ENCODE data around the gene CAPN6.

Gene CAPN6, protein sequence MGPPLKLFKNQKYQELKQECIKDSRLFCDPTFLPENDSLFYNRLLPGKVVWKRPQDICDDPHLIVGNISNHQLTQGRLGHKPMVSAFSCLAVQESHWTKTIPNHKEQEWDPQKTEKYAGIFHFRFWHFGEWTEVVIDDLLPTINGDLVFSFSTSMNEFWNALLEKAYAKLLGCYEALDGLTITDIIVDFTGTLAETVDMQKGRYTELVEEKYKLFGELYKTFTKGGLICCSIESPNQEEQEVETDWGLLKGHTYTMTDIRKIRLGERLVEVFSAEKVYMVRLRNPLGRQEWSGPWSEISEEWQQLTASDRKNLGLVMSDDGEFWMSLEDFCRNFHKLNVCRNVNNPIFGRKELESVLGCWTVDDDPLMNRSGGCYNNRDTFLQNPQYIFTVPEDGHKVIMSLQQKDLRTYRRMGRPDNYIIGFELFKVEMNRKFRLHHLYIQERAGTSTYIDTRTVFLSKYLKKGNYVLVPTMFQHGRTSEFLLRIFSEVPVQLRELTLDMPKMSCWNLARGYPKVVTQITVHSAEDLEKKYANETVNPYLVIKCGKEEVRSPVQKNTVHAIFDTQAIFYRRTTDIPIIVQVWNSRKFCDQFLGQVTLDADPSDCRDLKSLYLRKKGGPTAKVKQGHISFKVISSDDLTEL

DNA sequence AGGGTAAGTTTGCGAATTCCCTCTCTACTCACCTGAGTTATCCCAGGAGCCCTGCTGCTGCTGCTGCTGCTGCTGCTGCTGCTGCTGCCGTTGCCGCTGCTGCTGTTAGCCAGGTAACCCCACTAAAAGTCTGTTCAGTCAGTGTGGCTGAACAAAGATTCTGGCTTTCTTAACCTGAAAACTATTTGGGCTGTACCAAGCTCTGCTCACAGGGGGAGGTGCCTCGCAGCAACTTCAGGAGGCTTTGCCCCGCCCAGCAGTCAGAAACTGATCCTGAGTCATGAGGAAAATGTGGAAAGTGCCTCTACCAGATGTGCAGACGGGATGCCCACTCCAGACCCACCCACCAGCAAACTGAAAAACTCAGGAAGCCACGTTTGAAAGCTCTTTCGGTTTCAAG is at the start of gene CAPN6:
Gene CAPN6 (minus strand): TSS at position 145 of the 400 bp plus-strand sequence. CDS start 6,547 bp downstream, outside the sequence.
- DNase-seq (ENCODE audit: low spot score), result no peak

DNA sequence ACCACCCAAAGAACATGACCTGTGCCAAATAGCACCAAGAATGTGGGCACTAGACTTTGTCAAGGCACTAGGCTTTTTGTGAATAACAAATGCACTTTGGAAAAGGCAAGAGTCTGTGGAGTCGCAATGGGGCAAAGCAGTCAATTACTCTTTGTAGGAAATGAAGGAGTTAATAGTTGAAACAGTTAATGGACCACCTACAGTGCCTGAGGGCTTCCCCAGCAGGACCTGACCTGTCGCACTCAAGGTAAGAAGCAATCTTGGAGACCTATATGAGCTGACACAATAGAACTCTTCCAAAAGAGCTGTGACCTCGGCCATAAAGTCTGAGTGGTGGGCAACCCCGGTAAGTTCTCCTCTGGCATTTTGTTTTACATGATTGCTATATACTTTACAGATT is 49.2 kb upstream of the CAPN6 start:
- no peak for DNase-seq (ENCODE audit: low spot score)

DNA sequence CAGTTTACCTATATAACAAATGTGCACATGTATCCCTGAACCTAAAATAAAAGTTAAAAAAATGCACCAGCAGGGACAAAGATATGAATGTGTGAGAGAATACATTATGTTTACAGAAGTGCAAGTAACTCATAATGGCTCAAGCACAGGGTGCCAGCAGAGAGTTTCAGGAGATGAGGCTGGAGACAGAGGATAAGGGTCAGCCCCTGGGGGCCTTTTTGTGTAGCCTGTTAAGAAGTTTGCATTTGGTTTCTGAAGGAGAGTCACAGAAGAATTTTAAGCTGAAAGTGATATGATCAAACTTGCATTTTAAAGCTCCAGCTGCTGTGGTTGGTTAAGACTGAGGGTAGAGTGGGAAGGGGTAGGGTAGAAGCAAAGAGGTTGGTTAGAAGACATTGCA is 48.6 kb upstream of the CAPN6 start:
- no peak for DNase-seq (ENCODE audit: low spot score)

DNA sequence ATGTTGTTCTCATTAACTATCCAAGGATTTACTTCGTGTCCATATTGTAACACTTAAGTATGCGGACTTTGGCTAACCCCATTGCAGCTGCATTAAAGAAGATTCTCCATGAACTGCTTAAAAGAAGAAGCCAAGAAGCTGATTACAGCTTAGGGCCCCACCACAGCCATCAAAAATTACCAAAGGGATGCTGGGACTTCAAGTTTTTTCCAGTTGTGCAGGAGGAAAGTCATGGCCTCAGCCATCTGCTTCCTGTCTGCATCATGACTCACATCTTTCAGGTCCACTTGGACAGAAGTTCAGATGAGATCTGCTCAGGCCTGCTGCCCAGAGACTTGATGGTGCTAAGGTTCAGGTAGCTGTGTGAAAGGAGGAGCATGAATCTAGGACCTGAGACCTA is 38.8 kb upstream of the CAPN6 start:
- no peak for DNase-seq (ENCODE audit: low spot score)

DNA sequence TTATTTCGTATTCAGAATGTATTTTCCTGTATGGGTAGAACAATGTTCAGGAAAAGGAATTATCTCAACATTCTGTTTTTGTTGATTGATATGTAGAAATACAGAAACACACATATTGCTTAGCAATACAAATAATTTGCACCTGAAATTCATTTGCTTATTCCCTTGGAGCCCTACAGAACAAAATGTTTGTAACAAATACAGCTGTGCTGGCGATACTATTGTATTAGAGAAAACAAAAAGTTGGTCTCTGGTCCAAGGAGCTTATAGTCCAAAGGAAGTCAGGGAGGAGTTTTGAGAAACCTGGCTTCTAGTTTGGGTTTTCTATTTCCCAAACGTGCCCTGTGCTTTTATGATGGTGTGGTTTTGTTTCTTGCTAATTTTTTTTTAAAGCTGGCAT is 37.8 kb upstream of the CAPN6 start:
- DNase-seq (ENCODE audit: low spot score), result no peak

DNA sequence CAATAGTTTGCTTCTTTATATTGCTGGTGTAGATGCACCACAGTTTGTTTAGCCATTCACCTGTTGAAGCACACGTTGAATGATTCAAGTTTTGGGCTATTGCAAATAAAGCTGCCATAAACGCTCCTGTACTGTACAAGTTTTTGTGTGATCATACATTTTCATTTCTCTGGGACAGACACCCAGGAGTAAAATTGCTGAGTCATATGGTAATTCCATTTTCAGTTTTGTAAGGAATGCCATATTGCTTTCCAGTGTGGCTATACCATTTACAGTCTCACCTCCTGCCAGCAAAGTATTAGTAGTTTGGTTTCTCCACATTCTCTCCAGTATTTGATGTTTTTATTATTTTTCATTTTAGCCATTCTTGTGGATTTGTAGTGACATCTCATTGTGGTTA is 32.0 kb upstream of the CAPN6 start:
- no peak for DNase-seq (ENCODE audit: low spot score)

DNA sequence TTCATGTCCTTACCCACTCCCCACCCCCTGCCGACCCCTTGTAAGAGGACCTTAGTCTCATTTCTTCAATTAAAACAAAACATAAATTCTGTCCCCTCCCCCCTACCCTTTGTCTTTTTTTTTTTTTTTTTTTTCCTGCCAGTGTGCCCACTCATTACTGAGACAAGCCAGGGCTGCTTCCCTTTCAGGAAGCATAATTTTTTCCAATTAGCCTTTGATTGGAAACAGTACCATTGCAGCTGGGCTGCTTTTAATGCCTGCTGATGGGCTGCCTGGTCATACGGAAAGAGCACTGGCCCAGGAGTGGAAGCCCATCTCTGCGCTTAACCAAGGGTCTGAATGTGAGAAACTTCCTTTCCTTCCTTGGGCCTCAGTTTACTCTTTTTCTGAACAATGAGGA is 18.6 kb upstream of the CAPN6 start:
- DNase-seq (ENCODE audit: low spot score), result no peak

DNA sequence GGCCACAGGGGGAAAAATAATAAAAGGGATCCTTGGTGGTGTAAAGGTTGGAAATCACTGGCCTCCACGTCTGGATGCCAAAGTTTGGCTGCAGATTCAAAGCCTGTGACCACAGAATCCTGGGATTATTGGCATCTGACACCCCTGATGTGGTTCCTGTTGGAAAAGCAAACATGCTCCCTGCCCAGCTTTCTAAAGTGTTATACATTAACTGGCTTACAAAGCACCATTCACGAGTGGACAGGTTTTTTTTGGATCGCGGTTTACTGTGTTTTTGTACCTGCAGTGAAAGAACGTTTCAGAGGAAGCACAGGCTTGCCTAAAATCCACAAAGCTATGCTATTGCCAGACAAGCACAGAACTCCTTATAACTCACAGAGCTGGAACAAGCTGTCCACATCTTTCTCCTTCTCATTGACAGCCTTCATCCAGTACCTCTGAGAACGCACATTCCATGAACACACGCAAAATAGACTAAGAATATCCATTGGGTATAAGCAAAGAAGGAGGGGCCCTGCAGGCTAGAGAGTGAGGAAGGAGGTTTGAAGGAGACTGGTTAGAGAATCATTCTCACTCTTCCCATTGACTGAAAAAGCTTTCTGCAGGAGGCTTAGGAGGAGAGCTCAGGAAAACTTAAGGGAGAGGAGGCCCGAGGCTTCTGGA is 14.5 kb upstream of the CAPN6 start:
- no peak for DNase-seq (ENCODE audit: low spot score)

DNA sequence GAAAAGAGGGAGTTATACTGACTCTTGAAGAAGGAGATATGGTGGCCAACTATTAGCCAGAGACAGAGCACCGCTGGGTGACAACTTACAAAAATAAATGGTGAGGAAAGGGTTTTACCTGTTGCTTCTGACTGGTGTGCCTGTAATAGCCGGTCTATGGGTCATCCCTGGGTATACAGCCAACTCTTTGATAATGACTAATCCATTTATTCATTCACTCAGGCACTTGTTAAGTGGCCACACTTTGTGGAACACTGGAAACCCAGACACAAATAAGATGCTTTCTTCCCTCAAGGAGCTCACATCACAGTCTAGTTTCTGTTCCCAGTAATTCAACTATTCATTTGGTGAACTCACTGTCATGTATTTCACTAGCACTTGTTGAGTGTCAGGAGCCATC is 13.2 kb upstream of the CAPN6 start:
- no peak for DNase-seq (ENCODE audit: low spot score)

DNA sequence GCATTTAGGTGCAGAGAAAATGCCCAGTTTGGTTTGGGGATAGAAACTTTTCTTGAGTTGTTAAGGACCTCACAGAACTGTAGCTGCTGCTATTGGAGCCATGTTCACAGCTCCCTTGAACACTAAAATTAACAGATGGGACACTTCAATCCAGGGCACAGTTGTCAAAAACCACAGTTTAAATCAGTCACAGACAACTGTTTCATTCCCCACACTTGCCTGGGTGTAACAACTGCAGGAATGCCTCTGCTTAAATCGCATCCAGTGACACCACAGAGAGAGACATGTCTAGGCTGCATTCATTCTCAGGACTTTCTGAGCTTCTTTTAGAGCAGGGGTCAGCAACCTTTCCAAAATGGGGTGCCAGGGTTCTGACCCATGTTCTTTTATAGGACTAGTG is 12.7 kb upstream of the CAPN6 start:
- no peak for DNase-seq (ENCODE audit: low spot score)

DNA sequence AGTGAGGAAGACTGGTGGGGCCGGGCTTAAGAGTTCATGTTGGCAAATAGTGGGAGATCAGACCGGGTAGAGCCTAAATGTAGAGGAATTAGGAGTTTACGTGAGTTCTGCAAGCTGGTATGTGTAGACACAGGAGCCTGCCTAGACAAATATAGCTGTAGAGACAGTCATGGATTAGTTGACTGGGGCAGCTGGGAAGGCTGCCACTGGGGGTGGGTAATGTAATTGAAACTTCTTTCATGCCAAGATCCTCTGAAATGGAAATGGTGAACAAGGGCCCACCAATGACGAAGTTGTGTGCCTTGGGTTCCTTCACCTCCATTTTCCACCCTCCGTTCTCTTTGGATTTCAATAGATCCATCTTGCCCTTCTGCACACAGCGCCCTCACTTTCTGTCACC is 11.9 kb upstream of the CAPN6 start:
- no peak for DNase-seq (ENCODE audit: low spot score)

DNA sequence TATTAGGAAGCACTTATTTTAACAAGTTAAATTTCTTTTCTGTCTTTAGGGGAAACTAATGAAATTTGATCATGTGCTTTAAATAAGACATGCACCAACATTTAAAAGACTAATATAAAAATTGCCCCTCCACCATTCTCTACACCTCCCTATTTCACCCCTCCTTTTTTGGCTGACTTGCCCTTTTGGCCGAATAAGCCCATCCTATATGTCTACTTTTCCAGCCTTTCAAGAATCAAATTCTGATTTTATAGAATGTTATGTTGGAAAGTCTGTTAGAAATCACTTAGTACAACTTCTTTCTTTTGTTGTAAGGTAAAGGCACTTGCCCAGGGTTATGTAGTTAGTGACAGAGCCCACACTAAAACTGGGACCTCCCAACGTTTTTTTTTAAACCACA is 1.8 kb downstream of the CAPN6 start:
- DNase-seq (ENCODE audit: low spot score), result no peak

DNA sequence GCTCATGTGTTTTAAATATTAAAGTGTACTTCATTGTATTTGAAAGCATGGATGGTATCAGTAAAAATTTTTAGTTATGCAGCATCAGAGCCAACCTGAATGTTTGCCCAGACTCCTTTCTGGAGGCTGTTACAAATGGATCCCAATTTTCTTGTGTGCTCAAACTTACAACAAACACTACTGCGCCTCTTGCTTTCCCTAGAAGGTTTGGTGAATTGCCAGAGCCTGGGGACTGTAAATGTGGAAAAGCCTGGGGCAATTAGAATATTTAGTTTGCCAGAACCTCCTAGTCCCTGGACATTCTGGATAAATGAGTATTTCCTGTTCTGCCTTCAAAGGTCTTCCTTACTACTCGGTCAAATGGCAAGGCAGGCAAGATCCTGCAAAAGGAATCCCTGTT is 4.8 kb downstream of the CAPN6 start:
- DNase-seq (ENCODE audit: low spot score), result no peak

DNA sequence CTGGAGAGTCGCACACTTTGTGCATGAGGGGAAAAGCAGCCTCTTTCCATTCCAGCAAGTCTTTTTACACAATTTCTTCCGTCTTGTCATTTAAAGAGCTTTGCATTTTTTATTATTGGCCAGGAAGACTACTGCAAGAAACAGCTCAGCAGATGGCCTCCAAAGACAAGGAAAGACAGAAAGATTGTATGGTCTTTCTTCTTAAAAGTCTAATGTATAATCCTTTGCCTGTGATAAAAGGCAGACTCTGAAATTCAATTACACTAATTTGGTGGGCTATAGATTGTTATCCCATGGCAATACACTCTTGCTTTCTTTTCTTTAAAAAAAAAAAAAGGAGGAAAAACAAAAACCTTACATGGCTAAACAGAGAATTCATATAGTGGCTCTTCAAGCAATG is 5.9 kb downstream of the CAPN6 start:
- DNase-seq (ENCODE audit: low spot score), result no peak

DNA sequence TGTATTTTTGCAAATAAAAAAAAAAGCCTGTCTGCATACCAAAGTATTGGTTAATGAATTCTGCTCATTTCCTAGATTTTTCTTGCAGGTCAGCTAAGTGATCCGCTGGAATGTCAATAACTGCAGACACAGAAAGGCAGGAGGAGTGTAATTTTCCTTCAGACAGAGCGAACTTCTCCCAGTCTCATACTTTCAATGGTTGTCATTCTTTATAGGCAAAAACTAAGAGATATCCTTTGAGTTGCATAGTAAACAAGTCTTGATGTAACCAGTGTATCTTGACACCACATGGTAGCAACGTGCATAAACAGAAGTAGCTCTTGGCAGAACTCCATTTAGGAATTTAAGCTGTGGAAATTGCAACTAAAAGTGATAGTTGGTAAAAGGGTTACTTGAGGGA is 8.2 kb downstream of the CAPN6 start:
- DNase-seq (ENCODE audit: low spot score), result no peak

DNA sequence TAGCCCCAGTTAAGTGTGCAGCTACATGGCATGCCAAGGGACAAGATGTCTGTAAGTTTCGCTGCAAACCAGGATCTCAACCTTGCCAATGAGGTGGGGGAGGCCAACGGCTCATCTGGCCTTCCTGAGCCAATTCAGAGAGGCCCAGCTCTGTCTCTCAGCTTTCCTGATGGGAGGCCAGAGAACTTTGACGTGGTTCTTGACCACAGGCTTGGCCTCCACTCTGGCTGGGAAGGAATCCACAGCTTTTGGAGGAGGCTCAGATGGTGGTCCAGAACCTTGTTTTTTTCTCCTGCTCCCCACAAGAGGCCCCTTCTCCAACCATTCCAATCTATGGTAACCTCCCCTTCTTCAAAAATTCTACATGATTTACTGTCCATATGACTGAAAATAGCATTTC is 9.8 kb downstream of the CAPN6 start:
- DNase-seq (ENCODE audit: low spot score), result no peak

DNA sequence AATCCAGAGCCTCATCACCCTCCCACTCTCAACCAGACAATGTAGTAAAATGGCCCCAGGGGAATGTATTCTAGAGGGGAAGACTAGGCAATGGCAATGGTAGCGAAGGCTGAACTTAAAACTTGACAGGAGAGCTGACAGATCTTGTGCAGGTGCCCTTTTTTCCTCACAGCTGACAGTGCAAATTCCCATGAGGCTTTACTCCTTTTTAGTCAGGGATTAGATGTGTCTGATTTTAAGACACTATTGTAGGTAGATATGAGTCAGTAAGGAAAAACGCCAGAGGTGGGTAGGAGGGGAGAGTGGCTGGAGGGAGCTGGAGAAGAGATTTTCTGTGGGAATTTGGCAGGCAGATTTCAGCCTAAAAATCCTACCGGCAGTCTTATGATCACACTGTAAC is 10.7 kb downstream of the CAPN6 start:
- DNase-seq (ENCODE audit: low spot score), result no peak

DNA sequence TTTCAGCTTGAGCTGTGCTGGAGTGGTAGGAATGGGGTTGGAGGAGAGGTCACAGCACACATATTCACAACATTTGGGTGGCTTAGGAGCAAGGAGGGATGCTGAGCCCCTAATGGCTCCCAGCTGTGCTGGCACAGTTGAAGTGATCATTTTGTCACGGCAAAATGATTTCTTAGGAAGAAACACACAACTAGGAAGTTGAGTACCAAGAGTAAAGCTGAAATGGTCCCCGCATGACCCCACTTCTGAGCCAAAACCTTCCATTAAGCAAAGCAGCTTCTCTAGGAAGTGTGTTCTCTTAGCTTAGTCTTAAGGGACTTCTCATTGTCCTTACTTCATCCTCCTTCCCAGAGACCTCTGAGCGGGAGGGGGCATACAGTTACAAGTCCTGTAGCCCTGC is 12.6 kb downstream of the CAPN6 start:
- no peak for DNase-seq (ENCODE audit: low spot score)

DNA sequence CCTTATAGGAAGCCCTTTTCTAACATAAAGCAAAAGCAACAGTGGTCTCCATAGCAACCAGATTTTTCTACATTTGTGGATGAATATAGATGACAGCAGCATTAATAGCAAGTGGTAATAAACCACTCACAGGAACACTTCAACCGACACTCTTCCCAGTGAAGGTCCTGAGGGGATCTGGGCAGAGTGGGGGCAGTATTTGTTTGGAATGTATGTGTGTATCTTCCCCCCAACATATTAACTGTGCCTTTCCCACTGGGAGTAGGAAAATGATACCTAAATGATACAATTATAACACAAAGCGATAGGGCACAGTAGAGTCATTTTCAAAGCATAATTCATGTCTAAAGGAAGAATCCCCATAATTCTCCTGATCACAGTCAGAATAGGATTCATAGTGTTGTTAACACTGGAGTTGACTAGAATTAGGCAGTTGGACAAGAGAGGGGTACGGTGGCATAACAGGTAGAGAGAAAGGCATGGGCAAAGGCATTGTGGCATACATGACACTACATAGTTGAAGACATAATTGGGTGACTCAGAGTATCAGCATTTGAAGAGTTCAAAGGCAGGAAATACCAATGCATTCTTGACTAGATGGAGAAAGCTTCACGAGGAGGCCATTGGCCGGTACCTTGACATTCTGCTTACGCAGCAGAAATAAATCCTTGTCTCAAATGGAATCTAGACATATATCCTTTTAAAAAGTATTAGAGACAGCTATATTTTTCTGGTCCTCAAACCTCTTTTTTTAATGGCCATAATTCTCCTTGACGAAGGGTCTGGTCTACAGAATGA is 15.2 kb downstream of the CAPN6 start:
- no peak for DNase-seq (ENCODE audit: low spot score)

DNA sequence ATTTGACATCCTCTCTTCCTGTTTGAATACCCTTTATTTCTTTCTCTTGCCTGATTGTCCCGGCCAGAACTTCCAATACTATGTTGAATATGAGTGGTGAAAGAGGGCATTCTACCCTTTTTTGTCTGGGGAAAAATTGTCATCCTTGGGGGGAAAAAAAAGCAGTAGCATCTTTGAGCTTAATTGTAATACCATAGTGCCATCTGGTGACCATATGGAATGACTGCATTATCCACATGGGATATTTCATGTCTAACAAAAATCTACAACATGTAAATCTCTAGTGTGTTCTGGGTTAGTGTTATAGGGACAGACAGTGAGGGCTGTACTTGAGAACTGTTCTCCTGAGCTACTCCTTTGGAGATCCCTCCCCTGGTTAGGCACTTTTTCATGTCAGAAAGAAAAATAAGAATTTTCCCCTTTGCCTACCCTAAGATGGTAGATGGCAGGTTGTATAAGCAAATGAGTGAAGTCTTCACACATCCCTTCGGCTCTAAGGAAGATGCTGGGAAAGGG is 26.0 kb downstream of the CAPN6 start:
- DNase-seq (ENCODE audit: low spot score), result no peak

DNA sequence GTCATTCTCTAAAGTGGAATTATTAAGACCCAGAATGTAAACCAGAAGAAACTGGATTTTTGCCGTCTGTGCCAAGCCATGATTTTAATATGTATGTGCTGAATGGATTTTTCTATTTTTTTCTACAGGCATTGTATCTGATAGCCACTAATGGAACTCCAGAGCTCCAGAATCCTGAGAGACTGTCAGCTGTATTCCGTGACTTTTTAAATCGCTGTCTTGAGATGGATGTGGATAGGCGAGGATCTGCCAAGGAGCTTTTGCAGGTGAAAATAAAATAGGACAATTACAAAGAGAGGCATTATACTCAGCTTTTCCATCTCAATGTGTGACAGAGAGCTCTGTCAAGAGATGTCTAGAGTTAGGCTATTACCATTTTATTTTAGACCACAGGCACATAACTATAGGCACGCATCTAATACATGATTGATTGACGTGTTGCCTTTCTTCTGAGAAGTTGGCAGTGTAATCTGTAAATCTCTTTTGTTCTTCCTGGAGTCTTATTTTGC is 53.9 kb downstream of the CAPN6 start:
- no peak for DNase-seq (ENCODE audit: low spot score)

DNA sequence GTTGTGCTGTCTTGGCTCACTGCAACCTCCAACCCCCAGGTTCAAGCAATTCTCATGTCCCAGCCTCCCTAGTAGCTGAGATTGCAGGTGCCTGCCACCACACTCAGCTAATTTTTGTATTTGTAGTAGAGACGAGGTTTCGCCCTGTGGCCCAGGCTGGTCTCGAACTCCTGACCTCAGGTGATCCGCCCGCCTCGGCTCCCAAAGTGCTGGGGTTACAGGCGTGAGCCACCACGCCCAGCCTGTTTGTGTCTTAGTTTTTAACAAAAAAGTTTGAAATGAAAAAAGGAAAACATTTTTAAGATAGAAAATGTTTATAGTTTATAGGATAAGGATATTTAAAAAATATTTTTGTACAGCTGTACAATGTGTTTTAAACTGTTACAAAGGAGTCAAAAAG is 62.4 kb downstream of the CAPN6 start:
- no peak for DNase-seq (ENCODE audit: low spot score)
